NT2/D1 (cell line): ENCODE measurements around the gene PLEKHA7.

Experiments
- DNase-seq: peaks from one replicate; pipeline ENCODE4 v3.0.0-alpha.2; 2011; ENCODE audit warnings: low read depth, low spot score
- H3K27me3 ChIP-seq: 2 replicates; pipeline ENCODE4 v1.6.0; 2011; ENCODE audit warnings: mild to moderate bottlenecking; ENCODE audit not compliant: insufficient read length, insufficient read depth
- H3K36me3 ChIP-seq: 2 replicates; pipeline ENCODE4 v1.6.1; 2011; ENCODE audit warnings: mild to moderate bottlenecking, low read length, mixed read lengths; ENCODE audit not compliant: insufficient read depth, insufficient read length
- H3K4me1 ChIP-seq: 2 replicates; pipeline ENCODE4 v1.5.1; 2011; ENCODE audit not compliant: insufficient read depth, insufficient read length
- H3K4me3 ChIP-seq: 2 replicates; pipeline ENCODE4 v1.5.1; 2011; ENCODE audit warnings: low read depth; ENCODE audit not compliant: insufficient read length
- H3K9ac ChIP-seq: 2 replicates; pipeline ENCODE4 v1.6.0; 2011; ENCODE audit warnings: low read depth; ENCODE audit not compliant: insufficient read length
- H3K9me3 ChIP-seq: 2 replicates; pipeline ENCODE4 v1.5.1; 2011; ENCODE audit warnings: mild to moderate bottlenecking, low read length; ENCODE audit not compliant: insufficient read depth
- SUZ12 ChIP-seq: IDR thresholded peaks from 2 replicates; pipeline ENCODE4 v1.6.1; 2011; ENCODE audit not compliant: insufficient read length, insufficient read depth; ENCODE audit errors: extremely low read depth
- YY1 ChIP-seq: IDR thresholded peaks from 2 replicates; pipeline ENCODE4 v1.6.1; 2011; ENCODE audit not compliant: insufficient read length, insufficient read depth
- ZNF274 ChIP-seq: IDR thresholded peaks from 2 replicates; pipeline ENCODE4 v1.6.1; 2011; ENCODE audit warnings: mild to moderate bottlenecking, low read depth, low read length

PLEKHA7 gene

GRCh38 chr11:16993495-16993894 is 20.7 kb downstream of the PLEKHA7 start:
- TF ChIP-seq SUZ12 (no peak), ZNF274 (no peak), YY1 (no peak)
- no peak for DNase-seq
- Histone ChIP-seq H3K9me3 (no peaks in the 10 kb centered on the region), H3K4me3 (no peak overlapping the region), H3K36me3 (no peaks in the 10 kb centered on the region), H3K27me3 (no peaks in the 10 kb centered on the region), H3K4me1 (no peaks in the 10 kb centered on the region), H3K9ac (no peak overlapping the region)

DNA sequence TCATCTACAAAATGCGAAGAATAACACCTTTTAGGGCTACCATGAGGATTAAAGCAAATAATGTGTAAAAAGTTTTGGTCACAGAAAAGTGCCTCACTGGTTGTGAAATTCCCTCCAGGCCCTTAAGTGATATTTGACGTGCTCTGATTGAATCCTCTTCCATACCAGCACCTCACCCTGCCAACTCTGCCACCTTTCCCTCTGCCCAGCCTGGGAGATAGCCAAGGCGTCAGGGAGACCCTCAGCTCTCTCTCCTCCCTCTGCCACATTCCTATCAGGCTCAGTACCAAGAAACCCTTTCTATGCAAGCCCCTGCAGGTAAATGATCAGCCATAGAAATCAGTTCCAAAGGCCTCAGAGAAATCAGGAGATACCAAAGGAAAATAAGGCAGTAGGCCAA is 21.4 kb downstream of the PLEKHA7 start:
- H3K9me3 ChIP-seq = no peaks in the 10 kb centered on the region
- H3K9ac ChIP-seq = no peak overlapping the region
- H3K4me3 ChIP-seq = no peak overlapping the region
- no peaks in the 10 kb centered on the region for H3K36me3 ChIP-seq
- H3K27me3 ChIP-seq = no peaks in the 10 kb centered on the region
- H3K4me1 ChIP-seq = no peaks in the 10 kb centered on the region
- TF ChIP-seq YY1 = no peak
- TF ChIP-seq ZNF274 = no peak
- no peak for TF ChIP-seq SUZ12
- DNase-seq = no peak

DNA sequence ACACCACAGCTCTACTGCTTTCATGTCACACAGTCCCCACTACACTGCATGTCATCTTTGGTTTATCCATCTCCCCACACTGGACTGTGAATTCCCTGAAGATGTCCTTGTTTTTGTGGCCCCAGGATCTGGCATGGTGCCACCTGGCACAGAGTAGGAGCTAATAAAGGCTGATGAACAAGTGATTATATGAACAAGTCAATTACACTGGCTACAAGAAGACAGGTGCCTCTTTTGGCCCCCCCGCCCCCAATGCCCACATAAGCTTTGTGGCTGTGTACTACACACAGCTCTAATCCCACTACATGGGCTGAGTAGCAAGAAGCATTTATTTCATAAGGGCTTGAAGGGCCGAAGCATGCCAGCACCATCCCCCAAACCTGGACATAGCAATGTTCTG is 24.7 kb downstream of the PLEKHA7 start:
- no peak overlapping the region for H3K9ac ChIP-seq
- no peak for TF ChIP-seq ZNF274
- TF ChIP-seq SUZ12 = no peak
- TF ChIP-seq YY1 = no peak
- no peaks in the 10 kb centered on the region for H3K36me3 ChIP-seq
- peaks cover 4% of the 10 kb centered on the region for H3K4me1 ChIP-seq
- no peaks in the 10 kb centered on the region for H3K9me3 ChIP-seq
- no peak for DNase-seq
- H3K4me3 ChIP-seq = no peak overlapping the region
- H3K27me3 ChIP-seq = no peaks in the 10 kb centered on the region

- H3K9ac ChIP-seq = no peak overlapping the region
- H3K4me3 ChIP-seq = no peak overlapping the region
- H3K27me3 ChIP-seq = no peaks in the 10 kb centered on the region
- peaks cover 4% of the 10 kb centered on the region for H3K4me1 ChIP-seq
- TF ChIP-seq SUZ12 (no peak), ZNF274 (no peak), YY1 (no peak)
- no peaks in the 10 kb centered on the region for H3K9me3 ChIP-seq
- no peaks in the 10 kb centered on the region for H3K36me3 ChIP-seq
- peak; percentile 16 for DNase-seq
These were observed 27.0 kb downstream of the PLEKHA7 start for GRCh38 chr11:16987205-16987568.

- DNase-seq = no peak
- H3K4me3 ChIP-seq = no peak overlapping the region
- H3K36me3 ChIP-seq = no peaks in the 10 kb centered on the region
- no peaks in the 10 kb centered on the region for H3K27me3 ChIP-seq
- H3K9ac ChIP-seq = no peak overlapping the region
- H3K9me3 ChIP-seq = no peaks in the 10 kb centered on the region
- peaks cover 4% of the 10 kb centered on the region for H3K4me1 ChIP-seq
- TF ChIP-seq SUZ12 (no peak), YY1 (no peak), ZNF274 (no peak)
These were observed 27.6 kb downstream of the PLEKHA7 start for GRCh38 chr11:16986434-16987204.

DNA sequence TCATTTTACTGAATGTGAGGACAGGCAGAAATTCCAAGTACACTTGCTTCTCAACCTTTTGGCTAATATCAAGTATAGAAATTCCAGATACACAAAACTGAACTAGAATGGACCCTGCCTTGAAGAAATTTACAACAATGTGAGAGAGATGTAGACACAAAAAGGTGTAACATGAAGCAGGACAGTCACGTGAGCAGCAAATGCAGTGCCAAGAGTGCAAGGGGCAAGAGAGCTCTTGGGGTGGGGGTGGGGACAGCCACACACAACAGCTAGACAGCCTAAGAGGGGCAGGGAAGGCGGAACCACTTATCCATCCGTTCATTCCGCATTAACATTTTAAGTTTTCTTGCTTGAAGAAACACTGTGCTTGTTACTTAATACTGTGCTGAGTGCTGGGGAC is 28.9 kb downstream of the PLEKHA7 start:
- Histone ChIP-seq H3K27me3 (no peaks in the 10 kb centered on the region), H3K9ac (no peak overlapping the region), H3K4me3 (no peak overlapping the region), H3K4me1 (peaks cover 4% of the 10 kb centered on the region), H3K36me3 (no peaks in the 10 kb centered on the region), H3K9me3 (no peaks in the 10 kb centered on the region)
- DNase-seq = no peak
- TF ChIP-seq SUZ12 (no peak), YY1 (no peak), ZNF274 (no peak)

DNA sequence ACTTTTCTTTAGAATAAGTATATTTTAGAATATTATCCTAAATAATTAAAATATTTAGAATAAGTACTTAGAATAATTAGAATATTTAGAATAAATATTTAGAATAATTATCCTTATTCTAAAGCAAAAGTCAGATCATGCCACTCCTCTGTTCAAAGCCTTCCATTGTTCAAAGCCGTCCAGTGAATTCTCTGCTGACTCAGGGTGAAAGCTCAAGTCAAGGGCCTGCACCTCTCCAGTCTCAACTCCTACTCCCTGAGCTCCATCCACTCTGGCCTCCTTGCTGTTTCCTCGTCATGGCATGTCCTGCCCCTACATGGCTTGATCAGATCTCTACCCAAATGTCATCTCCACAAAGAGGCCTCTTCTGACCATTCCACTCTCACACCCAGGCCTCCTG is 30.0 kb downstream of the PLEKHA7 start:
- Histone ChIP-seq H3K9ac (no peak overlapping the region), H3K27me3 (no peaks in the 10 kb centered on the region), H3K4me1 (peaks cover 6% of the 10 kb centered on the region), H3K36me3 (no peaks in the 10 kb centered on the region), H3K4me3 (no peak overlapping the region), H3K9me3 (no peaks in the 10 kb centered on the region)
- no peak for TF ChIP-seq YY1
- DNase-seq = no peak
